GM12878 (cell line): Measurements from ENCODE around the gene ATP8B1. TPM values are rescaled to one million over a fixed set of nuclear protein-coding genes. Genes with fewer than 3 reads are reported as not detected.

Experiments used
- ATAC-seq: fragments of 200-7000 bp; cut with Tn5 transposase; 3 replicates; pipeline ENCODE4 v1.9.1; 2020; ENCODE audit warnings: mild to moderate bottlenecking, moderate library complexity
- BruUV-seq: library from RNA; stranded (reverse); fragments of 400-500 nt; replicated peaks from 2 replicates; lab custom pipeline; 2021; lab: Mats Ljungman, UMichigan
- CTCF ChIA-PET: fragments of 300-600 bp; sonication (Branson Sonifier 250); formaldehyde crosslinking; extraction: SDS; loops from one replicate; lab custom pipeline; 2021; ENCODE audit warnings: inconsistent platforms; lab: Yijun Ruan, JAX
- POLR2A ChIA-PET: fragments of 350-600 bp; formaldehyde crosslinking; extraction: SDS; loops from one replicate; lab custom pipeline; 2021; ENCODE audit warnings: inconsistent platforms; lab: Charles Lee
- RAD21 ChIA-PET: fragments of 300-600 bp; sonication (Branson Sonifier 250); formaldehyde crosslinking; loops from one replicate; lab custom pipeline; 2023; ENCODE audit warnings: antibody characterized with exemption; ENCODE audit not compliant: unreplicated experiment; lab: Charles Lee
- SMC1A ChIA-PET: fragments of 300-600 bp; sonication (Branson Sonifier 250); formaldehyde crosslinking; loops from one replicate; lab custom pipeline; 2023; ENCODE audit not compliant: unreplicated experiment, uncharacterized antibody; lab: Charles Lee
- DNase-seq: peaks from one replicate; pipeline ENCODE4 v3.0.0-alpha.2; 2011; ENCODE audit warnings: low read depth, low spot score
- FAIRE-seq: peaks from 3 replicates; lab custom pipeline; 2011; peaks lifted over from hg19 to GRCh38; lab: Jason Lieb, UNC
- H2AFZ ChIP-seq: 2 replicates; pipeline ENCODE4 v1.6.0; 2011; ENCODE audit warnings: low read depth, low read length, control low read depth; ENCODE audit not compliant: control insufficient read depth
- H3K27ac ChIP-seq: 2 replicates; pipeline ENCODE4 v1.5.1; 2011; ENCODE audit warnings: control low read depth; ENCODE audit not compliant: control insufficient read depth, insufficient read depth
- H3K27me3 ChIP-seq, 2 experiments: replicated peaks in 1 of 2; 2 replicates each; pipeline versions ENCODE4 v1.6.0 to v1.6.1; 2011; ENCODE audit warnings: low read length in 1 of 2; ENCODE audit not compliant: control insufficient read depth in 2 of 2, insufficient read depth in 2 of 2
- H3K36me3 ChIP-seq, 2 experiments: 2 replicates each; pipeline ENCODE4 v1.5.1; 2011; ENCODE audit warnings: low read length in 1 of 2; ENCODE audit not compliant: control insufficient read depth in 2 of 2, insufficient read depth in 2 of 2
- H3K4me1 ChIP-seq: 2 replicates; pipeline ENCODE4 v1.6.1; 2011; ENCODE audit warnings: mild to moderate bottlenecking, low read length, moderate library complexity, mixed read lengths; ENCODE audit not compliant: control insufficient read depth, insufficient read depth
- H3K4me2 ChIP-seq: 2 replicates; pipeline ENCODE4 v1.6.0; 2011; ENCODE audit warnings: control low read depth; ENCODE audit not compliant: control insufficient read depth, insufficient read depth
- H3K4me3 ChIP-seq: fragments of 200-600 bp; sonication (generic); 2 replicates; pipeline ENCODE4 v1.5.1; 2016
- H3K79me2 ChIP-seq: 2 replicates; pipeline ENCODE4 v1.6.0; 2011; ENCODE audit warnings: low read length; ENCODE audit not compliant: control insufficient read depth, insufficient read depth
- H3K9ac ChIP-seq: 2 replicates; pipeline ENCODE4 v1.8.0; 2011; ENCODE audit warnings: low read length, control low read depth, mixed read lengths; ENCODE audit not compliant: control insufficient read depth, insufficient read depth
- H3K9me3 ChIP-seq: replicated peaks from 3 replicates; pipeline ENCODE4 v1.5.1; 2011; ENCODE audit warnings: mild to moderate bottlenecking, low read length; ENCODE audit not compliant: control insufficient read depth, insufficient read depth
- H4K20me1 ChIP-seq: 2 replicates; pipeline ENCODE4 v1.6.0; 2011; ENCODE audit not compliant: control insufficient read depth, insufficient read depth
- BACH1 ChIP-seq: fragments of 450-650 bp; IDR thresholded peaks from 2 replicates; pipeline ENCODE4 v1.6.1; 2017; ENCODE audit warnings: mild to moderate bottlenecking, borderline replicate concordance
- BCL11A ChIP-seq: IDR thresholded peaks from 2 replicates; pipeline ENCODE4 v1.6.1; 2011; ENCODE audit warnings: low read depth, low read length
- BMI1 ChIP-seq: fragments of 450-650 bp; IDR thresholded peaks from 2 replicates; pipeline ENCODE4 v1.6.1; 2016; ENCODE audit warnings: mild to moderate bottlenecking, moderate library complexity, borderline replicate concordance
- ESRRA ChIP-seq: IDR thresholded peaks from 2 replicates; pipeline ENCODE4 v1.6.1; 2012; ENCODE audit warnings: mild to moderate bottlenecking, low read length, improper control_type of control experiment
- JUND ChIP-seq: IDR thresholded peaks from 2 replicates; pipeline ENCODE4 v1.6.1; 2012; ENCODE audit warnings: low read depth, mild to moderate bottlenecking, low read length, improper control_type of control experiment, moderate library complexity
- MAX ChIP-seq: IDR thresholded peaks from 2 replicates; pipeline ENCODE4 v1.6.1; 2012; ENCODE audit warnings: low read depth, low read length, improper control_type of control experiment
- MEF2B ChIP-seq: fragments of 450-650 bp; IDR thresholded peaks from 2 replicates; pipeline ENCODE4 v1.6.1; 2018; ENCODE audit warnings: mild to moderate bottlenecking, moderate library complexity; ENCODE audit not compliant: partially characterized antibody, poor library complexity, severe bottlenecking
- MTA3 ChIP-seq: IDR thresholded peaks from 2 replicates; pipeline ENCODE4 v1.6.1; 2012; ENCODE audit warnings: low read length, inconsistent platforms, borderline replicate concordance
- NFYB ChIP-seq: IDR thresholded peaks from 2 replicates; pipeline ENCODE4 v1.6.1; 2011; ENCODE audit warnings: low read depth, mild to moderate bottlenecking, low read length, improper control_type of control experiment, moderate library complexity; ENCODE audit not compliant: insufficient read depth
- PAX5 ChIP-seq: IDR thresholded peaks from 2 replicates; pipeline ENCODE4 v1.6.1; 2011; ENCODE audit warnings: low read depth, low read length, borderline replicate concordance
- PAX8 ChIP-seq: fragments of 450-650 bp; IDR thresholded peaks from 2 replicates; pipeline ENCODE4 v1.6.1; 2017; ENCODE audit warnings: mild to moderate bottlenecking, moderate library complexity
- POLR2AphosphoS2 ChIP-seq: IDR thresholded peaks from 2 replicates; pipeline ENCODE4 v1.6.1; 2011; ENCODE audit warnings: low read depth, mild to moderate bottlenecking, low read length, improper control_type of control experiment, moderate library complexity
- PRDM15 ChIP-seq: fragments of 450-650 bp; formaldehyde crosslinking; IDR thresholded peaks from 2 replicates; pipeline ENCODE4 v1.4.0; 2020; ENCODE audit warnings: mild to moderate bottlenecking, moderate library complexity
- RELA ChIP-seq: fragments of 450-650 bp; IDR thresholded peaks from 2 replicates; pipeline ENCODE4 v1.8.0; 2014; ENCODE audit warnings: borderline replicate concordance; ENCODE audit not compliant: partially characterized antibody
- RFX5 ChIP-seq: IDR thresholded peaks from 2 replicates; pipeline ENCODE4 v1.6.1; 2011; ENCODE audit warnings: low read depth, low read length, improper control_type of control experiment
- SMC3 ChIP-seq: IDR thresholded peaks from 2 replicates; pipeline ENCODE4 v1.6.1; 2011; ENCODE audit warnings: low read length, improper control_type of control experiment, borderline replicate concordance
- TCF7 ChIP-seq: IDR thresholded peaks from 2 replicates; pipeline ENCODE4 v1.6.1; 2014; ENCODE audit warnings: antibody characterized with exemption, borderline replicate concordance
- WGBS: methylation state at CpG from one replicate; pipeline ENCODE4 v1.1.6; 2016; ENCODE audit warnings: low lambda C conversion rate; ENCODE audit not compliant: insufficient replicate concordance, insufficient coverage; ENCODE audit errors: missing lambda C conversion rate; 5-methylcytosine and 5-hydroxymethylcytosine counted together
- in situ Hi-C: fragments of 300-500 bp; cut with MboI; formaldehyde crosslinking; loops from 9 replicates; pipeline ENCODE4 v1.14.3; 2018; ENCODE audit warnings: mixed read lengths
- intact Hi-C: fragments of 100-400 bp; cut with micrococcal nuclease; formaldehyde crosslinking; loops from one replicate; pipeline ENCODE4 v1.14.2; 2022; ENCODE audit not compliant: unreplicated experiment
- polyA plus RNA-seq, 11 experiments: library from polyadenylated mRNA; depleted of rRNA in 4 of 11; unstranded in 6 of 11; stranded (reverse) in 5 of 11; fragments of >200 nt; fragmentation: Nextera tagmentation in 4 of 11; fragmentation: Illumina TruSeq in 1 of 11; extraction: Ambion mirVana in 4 of 11; extraction: Trizol in 1 of 11; gene quantifications; 1 replicate in 1 of 11; 2 replicates in 10 of 11; pipeline versions ENCODE4 v1.2.1 to v1.2.3, GENCODE V29; 2011 to 2016; ENCODE audit warnings: inconsistent platforms in 2 of 11, missing spikeins in 2 of 11, low read depth in 1 of 11
- total RNA-seq, 4 experiments: library from RNA; depleted of rRNA in 3 of 4; stranded (reverse); fragments of >200 nt in 3 of 4; fragmentation: Illumina TruSeq in 1 of 4; extraction: Trizol in 1 of 4; gene quantifications; 2 replicates each; pipeline versions ENCODE4 v1.2.1 to v1.2.3, GENCODE V29; 2013 to 2021
- TF ChIP-seq, protein P1 (sequence below): IDR thresholded peaks from 2 replicates; pipeline ENCODE4 v1.6.1; 2011; ENCODE audit warnings: borderline replicate concordance, low read depth, mild to moderate bottlenecking, moderate library complexity, mixed read lengths, low read length; ENCODE audit not compliant: insufficient read depth; ENCODE audit errors: extremely low read length

Gene ATP8B1
- total and polyA plus RNA-seq, 10 of the 15 experiments (the other 5 are each of a cell fraction or from before 2014, with no cell fraction given): 0.03 to 0.37 (median 0.11) TPM

DNA sequence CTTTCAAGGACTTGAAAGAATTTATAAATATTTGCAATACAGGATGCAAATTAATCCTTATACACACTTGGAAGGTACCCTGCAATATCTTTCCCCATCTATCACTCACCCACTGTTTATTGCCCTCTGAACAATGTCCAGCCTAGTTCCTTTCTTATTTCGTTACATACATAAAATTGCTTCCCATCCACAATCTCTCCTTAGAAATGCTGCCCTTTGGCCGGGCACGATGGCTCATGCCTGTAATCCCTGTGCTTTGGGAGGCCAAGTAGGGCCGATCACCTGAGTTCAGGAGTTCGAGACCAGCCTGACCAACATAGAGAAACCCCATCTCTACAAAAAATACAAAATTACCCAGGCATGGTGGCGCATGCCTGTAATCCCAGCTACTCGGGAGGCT lies 41.2 kb upstream of the ATP8B1 start (continued):
- TF ChIP-seq, protein P1, sequence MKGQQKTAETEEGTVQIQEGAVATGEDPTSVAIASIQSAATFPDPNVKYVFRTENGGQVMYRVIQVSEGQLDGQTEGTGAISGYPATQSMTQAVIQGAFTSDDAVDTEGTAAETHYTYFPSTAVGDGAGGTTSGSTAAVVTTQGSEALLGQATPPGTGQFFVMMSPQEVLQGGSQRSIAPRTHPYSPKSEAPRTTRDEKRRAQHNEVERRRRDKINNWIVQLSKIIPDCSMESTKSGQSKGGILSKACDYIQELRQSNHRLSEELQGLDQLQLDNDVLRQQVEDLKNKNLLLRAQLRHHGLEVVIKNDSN: no peak
- TF ChIP-seq PAX5 (no peak), BCL11A (no peak), ESRRA (no peak), MAX (no peak), MTA3 (no peak)

DNA sequence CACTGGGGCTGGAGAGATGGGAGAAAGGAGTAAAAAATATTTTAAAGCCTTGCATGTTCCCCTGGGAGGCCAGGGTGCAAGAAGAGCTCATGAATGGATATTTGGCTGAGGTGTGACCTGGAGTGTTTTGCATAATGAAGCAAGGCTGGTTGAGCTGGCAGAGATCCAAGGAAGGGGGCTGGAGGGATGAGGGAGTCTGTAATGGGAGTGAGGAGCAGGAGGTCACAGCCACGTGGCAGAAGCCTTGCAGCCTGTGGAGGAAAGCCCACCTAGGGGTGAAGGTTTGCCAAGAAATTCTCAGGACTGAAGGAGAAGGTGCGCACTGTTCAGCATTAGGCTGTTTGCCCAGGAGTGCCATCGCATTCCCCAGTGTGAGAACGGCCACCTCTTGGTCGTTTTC lies 40.3 kb upstream of the ATP8B1 start:
- peaks cover 0 to 4% of the 10 kb centered on the region in 2 experiments; a peak in 3 of 4 replicates for H3K27me3 ChIP-seq
- BruUV-seq: no TSS peak
- no peak overlapping the region for H3K4me3 ChIP-seq
- RAD21 ChIA-PET: interaction anchor here (1.2 kb wide), 2 partner anchors 15 to 213 kb away, joined by 3 to 4 read pairs; no protein-coding TSS in a partner anchor
- H3K4me1 ChIP-seq: peaks cover 26% of the 10 kb centered on the region
- SMC1A ChIA-PET: interaction anchor here (1.1 to 1.7 kb wide), 2 partner anchors 12 to 213 kb away, joined by 3 to 4 read pairs; no protein-coding TSS in a partner anchor
- H3K79me2 ChIP-seq: no peaks in the 10 kb centered on the region
- no peak overlapping the region for H3K4me2 ChIP-seq
- no peaks in the 10 kb centered on the region for H3K36me3 ChIP-seq
- no peak overlapping the region for H3K27ac ChIP-seq
- in situ Hi-C loops (loop anchor here (25.0 kb wide), 1 partner anchor 206 kb away; no protein-coding TSS in a partner anchor), intact Hi-C loops (loop anchor here (5.0 kb wide), 1 partner anchor 221 kb away; the partner anchor contains the start of gene NARS1)
- H2AFZ ChIP-seq: no peak overlapping the region
- H3K9me3 ChIP-seq: no peaks in the 10 kb centered on the region; the same call in 2 of the 3 replicates
- ATAC-seq (no peak), DNase-seq (no peak), FAIRE-seq (no peak)
- no peaks in the 10 kb centered on the region for H4K20me1 ChIP-seq
- POLR2A ChIA-PET: interaction anchor here (1.3 kb wide), 1 partner anchor 10 kb away, joined by 5 read pairs; no protein-coding TSS in a partner anchor
- 59% methylated on average over 5 of the region's 5 CpGs for WGBS
- no peak overlapping the region for H3K9ac ChIP-seq
- CTCF ChIA-PET: interaction anchor here (1.0 to 1.4 kb wide), 2 partner anchors 17 to 38 kb away, joined by 3 to 5 read pairs; no protein-coding TSS in a partner anchor
- TF ChIP-seq RFX5 (no peak), PRDM15 (no peak), SMC3 (no peak), MEF2B (no peak), PAX8 (no peak), NFYB (no peak), BMI1 (no peak), POLR2AphosphoS2 (no peak), PAX5 (no peak), TCF7 (no peak), JUND (no peak), BACH1 (no peak), RELA (no peak)
